Stimulated activated CD8-positive, alpha-beta memory T cell treated with anti-CD3 and anti-CD28 coated beads, Interleukin-15, amount 100 ng/mL, for 1 hour (primary cell): ENCODE measurements around the gene GAB1.

Experiments
- DNase-seq: peaks from one replicate; pipeline ENCODE4 v3.0.0-alpha.2; 2020; ENCODE audit warnings: low read depth

GAB1 gene

DNA sequence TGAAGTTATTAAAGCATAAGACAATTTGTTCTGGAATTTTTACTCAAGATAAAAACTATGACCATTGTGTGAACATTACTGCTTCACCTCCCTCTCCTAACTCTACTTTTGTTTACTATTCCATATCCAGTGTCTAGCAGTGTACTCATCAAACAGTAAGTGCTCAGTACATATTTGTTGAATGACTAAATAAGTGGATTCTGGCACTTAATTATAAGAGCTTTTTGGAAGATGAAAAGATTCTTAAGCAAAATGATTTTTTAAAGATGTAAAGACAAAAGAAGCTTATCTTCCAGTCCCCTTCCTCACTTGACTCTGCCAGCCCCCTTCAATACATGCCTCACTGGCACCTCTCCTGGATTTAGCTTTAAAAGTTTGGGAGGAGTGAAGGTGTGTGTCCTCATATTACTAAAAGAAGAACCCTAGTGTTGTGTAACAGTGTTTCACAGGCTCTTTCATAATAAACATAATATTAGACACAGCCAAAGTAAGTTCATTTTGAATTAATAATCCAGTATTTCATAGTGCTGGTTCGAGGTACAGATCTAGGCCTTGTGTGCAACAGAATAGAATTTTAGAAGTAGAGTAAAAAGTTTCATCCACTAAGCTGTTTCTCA is 53.0 kb downstream of the GAB1 start:
- no peak for DNase-seq

DNA sequence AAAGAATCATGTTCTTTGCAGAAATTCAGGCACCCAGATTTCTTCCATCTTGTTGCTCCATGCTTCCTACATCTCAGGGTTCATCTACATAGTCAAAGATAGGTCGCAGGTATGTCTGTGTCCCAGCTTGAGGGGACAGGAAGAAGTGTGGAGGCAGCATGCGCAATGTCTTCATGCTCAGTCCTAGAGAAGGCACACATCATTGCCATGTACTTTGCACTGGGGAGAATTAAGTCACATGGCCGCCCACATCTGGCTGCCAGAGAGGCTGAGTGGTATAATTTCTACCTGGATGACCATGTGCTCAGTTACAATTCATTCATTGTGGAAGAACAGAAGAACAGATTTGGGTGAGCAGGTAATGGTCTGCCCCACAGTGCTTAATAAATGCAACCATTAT is 54.1 kb downstream of the GAB1 start:
- DNase-seq: no peak

DNA sequence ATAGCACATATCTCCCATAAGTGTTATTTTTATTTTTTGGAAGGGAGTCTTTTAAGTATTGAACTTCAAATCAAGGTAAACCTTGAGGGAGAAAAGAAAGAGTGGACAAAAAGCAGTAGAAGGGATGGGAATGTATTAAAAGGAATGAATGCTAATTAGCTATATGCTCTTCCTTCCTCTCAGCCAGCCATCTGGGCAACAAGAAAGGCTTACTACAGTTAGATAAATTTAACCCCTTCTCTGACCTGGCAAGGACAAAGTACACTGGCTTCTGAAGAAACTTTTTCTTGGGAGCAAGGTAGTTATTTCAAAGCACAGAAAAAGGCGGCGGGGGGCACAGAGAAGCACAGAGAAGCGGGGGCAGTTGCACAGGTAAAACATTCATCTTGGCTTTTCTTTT is 54.6 kb downstream of the GAB1 start:
- DNase-seq: no peak

DNA sequence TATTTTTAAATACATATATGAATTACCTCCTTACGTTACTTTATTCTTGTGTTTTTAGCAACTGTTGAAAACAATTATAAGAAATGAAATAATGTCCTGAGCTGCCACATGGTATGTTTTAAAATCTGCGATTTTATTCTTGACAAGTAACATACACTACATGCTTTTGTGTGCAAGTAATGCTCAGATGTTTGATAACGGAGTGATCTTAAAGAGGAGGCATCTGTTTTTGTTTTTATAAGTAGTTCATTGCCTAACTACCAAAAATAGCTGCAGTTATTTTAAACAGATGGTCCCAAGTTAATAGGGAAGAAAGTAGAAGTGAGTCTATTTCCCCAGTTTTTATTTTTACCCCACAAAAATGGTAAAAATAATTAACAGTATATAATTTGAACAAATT is 55.2 kb downstream of the GAB1 start:
- DNase-seq: no peak

DNA sequence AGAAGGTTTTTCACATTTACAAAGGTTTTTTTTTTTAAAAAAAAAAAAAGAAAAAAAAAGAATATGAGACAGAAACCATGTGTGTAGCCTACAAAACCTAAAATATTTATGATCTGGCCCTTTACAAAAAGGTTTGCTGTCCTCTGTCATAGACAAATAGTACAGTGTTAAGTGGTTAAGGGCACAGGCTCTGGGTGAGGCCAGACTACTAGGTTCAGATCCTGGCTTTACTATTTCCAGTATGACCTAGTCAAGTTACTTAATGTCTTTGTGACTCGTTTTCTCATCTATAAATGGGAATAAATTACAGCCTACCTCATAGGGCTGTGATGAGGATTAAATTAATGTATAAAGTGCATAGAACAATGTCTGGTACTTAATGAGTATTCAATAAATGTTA is 56.5 kb downstream of the GAB1 start:
- no peak for DNase-seq

DNA sequence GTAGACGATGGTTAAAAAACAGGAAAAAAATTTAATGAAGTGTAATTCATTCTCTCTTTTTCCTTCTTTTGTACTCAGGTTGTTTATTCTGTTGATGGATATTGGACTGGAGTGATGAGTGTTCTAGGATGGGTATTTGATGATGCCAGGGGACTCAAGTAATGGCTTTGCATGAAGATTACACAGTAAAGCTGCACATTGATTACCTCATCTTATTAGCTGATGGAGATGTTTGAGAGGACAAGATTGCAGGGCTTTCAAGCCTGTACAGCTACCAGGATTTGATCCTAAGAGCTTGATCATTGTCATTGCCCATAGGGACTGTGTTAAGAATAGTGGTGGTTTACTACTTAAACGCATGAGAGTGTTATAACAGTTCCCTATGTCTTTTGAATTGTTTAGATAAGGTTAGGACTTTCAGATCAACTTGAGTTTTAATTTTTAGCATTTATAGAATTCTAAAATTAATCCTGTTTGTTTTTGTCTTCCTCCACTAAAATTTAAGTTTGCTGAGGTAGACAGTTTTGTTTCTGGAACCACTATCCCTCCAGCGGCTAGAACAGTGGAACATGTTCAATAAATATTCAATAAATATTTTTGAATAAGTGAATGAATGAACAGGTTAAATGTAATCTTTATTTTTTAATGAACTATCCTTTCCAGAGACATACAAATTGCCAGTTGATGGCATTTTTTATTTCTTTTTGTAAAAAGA is 58.2 kb downstream of the GAB1 start:
- DNase-seq: no peak

DNA sequence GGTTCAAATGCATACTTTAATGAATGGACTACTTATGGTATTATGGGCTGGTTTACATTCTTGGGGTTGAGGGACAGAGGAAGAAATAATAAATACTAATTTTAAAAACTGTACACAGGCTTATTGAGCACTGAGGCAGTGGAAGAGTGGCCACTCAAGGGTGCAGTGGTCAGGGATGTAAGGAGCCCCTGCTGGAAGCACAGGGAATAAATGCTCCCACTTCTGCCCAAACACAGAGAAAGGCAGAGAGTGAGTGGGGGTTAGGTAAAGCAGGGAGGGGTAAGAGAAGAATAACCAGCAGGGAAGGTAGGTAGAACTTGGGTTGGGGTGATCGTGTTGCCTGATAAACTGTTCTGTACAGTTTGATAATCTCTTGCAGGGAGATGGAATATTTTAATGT is 60.0 kb downstream of the GAB1 start:
- no peak for DNase-seq

DNA sequence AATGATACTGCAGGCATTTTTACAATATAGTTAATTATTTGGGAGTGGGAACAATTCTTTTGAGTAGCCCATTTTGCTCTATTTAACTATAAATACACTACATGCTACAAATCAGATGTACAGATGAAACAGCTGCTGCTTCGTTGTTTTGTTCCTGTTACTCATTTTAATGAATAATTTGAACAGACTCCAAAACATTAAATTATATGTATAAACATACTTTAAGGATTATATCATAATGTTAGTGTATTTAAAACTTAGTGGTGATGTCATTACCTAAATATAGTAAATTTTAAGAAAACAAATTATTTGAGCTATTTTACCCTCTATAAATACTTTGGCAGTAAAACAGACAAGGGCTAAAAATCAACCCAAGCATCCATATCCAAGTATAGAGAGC is 60.7 kb downstream of the GAB1 start:
- DNase-seq: no peak

DNA sequence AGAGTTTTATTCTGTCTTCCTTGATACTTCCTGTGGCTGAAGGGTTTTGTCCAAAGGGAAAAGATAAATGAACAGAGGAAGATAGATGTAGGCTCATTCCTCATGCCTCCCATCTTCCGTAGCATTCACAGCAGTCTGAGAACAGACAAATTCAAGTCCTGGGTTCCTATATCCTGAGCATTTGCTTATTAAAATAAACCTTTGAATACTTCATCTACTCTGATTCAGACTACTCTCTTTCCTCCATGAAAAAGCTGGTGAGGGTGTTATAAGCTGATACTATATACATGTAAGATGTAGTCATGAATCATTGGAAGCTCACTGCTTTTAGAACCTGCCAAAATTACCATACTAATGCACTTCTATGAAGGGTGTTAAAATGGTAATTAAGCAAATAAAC is 61.2 kb downstream of the GAB1 start:
- no peak for DNase-seq

DNA sequence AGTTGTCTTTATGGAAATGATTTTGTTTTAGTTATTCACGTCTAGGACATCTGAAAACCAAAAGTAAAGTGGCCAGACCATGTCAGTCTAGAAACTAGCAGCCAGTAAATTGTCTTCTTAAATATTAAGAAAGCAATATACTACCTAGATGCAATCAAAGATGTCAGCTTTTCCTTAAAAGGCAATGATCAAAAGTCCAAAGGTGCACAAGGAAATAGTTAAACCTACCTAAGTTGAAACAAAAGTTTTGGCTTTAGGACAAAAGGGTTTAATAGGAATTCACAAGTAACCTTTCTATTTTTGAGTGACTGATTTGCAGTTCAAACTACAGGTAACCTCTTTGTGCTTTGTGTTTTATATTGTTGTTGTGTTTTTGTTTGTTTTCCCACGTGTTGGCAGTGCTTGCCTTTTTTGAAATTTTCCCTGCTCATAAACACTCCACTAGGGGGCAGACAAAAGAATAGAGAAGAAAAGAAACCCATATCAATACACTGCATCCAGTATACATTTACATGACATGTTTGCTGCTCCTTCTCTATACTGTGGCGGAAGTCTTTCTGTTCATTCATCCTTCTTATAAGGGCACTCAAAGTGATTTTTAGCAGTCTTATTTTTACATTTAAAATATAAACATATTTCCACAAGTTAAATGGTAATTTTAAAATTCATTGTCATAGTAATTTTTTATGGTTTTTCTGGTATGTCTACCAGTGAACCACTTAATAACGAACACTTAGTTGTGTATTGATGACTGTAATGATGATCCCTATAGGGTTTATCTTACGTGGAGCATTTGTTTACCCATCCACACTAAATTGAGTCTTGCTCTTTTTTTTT is 62.7 kb downstream of the GAB1 start:
- DNase-seq: no peak

DNA sequence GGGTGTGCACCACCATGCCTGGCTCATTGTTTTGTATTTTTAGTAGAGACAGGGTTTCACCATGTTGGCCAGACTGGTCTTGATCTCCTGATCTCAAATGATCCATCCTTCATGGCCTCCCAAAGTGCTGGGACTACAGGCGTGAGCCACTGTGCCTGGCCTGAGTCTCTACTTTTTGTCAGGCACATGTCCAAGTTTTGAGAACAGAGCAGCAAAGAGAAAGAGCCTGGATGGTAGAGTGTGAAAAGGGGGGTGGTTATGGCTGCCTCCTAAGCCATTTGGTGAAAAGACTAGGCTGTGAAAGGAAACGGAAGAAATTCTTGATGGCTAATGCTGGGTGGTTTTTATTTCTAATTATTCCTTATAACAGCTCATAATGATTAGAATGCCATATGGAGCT is 63.4 kb downstream of the GAB1 start:
- DNase-seq: no peak

DNA sequence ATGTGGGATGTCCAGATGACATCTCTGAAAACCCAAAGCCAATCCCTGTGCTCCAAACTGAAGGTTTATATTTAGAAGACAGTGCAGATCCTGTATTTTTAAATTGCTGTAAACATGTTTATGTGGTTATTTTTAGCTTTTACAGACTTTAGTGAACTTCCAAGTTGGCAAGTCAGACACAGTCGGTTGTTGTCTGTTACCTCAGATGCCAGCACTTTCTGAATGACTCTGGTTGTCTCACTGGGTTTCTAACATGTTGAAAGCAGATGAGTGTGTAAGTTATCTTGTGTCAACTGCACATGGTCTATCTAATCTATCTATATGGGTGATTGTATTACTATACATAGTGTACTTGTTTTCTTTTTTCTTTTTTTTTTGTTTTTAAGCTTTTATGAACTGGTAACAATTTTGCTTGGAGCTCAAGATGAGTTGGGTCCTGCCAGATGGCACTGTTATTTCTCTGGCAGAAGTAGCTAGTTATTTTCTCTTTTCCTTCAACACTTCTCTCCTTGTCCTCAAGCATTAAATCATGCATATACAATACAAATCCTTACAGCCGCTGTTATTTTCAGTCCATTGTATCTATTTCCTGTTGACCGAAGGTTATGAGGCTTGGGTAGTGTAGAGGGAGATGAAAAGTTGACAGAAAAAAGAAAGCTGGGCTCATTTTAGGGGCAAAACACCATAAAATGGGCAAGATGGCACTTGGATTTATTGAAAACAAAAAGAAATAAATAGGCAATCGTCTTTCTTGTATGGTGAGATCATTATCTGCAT is 66.3 kb downstream of the GAB1 start:
- DNase-seq: no peak

DNA sequence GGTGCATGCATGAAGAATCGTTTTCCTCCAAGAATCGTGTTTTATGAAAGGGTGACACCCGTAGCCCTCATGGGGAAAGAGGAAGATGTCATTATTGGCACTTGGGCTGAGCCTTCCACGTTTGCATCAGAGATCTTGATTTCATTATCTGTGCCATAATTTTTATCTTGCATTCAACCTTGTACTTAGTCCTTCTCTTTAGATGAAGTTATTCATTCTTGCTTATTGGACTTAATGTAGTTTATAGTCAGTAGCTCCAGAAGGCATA is 66.8 kb downstream of the GAB1 start:
- DNase-seq: no peak

DNA sequence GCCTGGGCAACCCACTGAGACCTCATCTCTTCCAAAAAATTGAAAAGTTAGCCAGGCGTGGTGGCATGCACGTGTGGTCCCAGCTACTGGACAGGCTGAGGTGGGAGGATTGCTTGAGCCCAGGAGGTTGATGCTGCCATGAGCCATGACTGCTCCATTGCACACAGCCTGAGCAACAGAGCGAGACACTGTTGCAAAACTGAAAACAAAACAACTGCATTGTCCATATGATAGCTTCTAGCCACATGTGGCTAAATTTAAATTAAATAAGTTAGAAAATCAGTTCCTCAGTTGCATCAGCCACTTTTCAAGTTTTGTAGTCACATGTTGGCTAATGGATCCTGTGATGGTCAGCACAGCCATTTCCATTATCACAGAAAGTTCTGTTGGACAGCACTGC is 67.9 kb downstream of the GAB1 start:
- DNase-seq: no peak

DNA sequence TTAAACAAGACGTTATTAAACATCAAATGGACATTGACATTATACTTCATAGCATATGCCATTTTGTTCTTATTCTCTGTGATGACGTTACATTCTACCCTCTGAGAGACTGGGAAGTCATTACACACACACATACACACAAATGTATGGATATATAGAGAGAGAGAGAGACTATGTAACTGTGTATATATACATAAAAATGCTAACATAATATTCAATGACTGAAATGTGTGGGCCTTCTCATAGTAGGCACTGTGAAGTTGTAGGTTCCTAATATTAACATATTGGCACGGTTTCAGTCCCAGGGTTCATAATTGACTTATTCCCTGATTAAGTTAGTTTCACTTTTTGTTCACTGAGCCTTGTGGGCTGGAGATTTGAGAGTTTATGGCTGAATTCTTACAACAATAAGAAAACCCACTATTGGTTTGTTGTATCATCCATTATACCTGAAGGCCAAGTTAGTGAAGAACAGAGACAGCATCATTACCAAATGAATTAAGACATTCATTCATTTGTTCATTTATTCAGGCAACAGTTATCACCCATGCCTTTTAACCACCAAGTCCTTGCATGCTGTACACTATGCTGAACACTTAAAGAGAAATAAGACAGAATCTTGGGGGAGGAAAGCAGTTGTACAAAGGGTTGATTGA is 68.5 kb downstream of the GAB1 start:
- no peak for DNase-seq

DNA sequence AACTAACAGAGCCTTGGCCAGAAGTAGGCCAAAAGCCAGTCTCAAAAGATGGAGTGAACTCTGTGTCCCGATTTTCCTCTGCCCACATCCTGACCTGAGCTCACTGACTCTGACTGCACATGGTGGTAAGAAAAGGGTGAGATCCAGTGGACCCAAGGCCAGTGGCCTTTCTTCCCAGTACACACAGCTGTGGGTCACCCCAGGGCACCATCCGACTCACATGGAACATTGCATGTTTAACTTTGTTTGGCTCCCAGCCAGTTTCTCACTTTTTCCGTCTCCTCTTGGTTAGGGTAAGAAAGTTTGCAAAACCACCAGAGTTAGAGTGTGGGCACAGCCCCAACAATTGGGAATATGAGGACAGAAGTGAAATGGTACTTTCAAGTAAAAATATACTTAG is 69.8 kb downstream of the GAB1 start:
- DNase-seq: no peak

DNA sequence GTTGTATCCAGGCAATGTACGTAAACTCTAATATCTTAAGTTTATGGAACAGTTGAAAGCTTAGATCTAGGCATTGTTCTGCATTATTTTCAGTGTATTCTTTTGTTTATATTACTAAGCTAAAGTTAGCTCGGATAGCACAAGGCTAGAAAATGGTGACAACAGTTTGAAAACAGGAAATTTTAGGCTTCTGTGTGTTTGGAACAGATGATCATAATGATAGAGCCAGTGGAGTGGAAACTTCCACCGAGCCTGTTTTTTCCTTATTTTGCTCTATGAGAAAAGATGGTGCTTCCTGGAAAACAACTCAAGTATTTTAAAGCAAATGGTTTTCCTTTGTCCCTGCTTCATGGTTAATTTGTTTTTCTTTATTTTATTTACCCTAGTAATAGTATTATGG is 70.8 kb downstream of the GAB1 start:
- no peak for DNase-seq

DNA sequence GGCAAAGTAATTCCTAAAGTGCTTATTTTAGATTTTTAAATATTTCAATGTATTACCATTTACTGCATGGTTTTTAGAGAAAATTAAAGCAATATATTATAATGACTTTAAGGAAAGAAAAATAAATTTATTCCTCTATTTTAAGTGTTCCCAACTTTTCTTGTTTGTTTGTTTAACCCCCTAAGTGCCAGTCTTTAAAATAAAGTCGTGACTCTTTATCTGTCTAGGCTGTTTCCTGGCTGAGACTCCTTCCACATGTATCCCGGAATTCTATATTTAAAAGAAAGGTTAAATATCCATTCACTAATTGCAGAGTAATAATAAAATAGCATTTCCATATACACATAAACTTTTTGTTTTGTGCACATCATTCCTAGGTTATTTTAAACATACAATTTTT is 71.2 kb downstream of the GAB1 start:
- DNase-seq: no peak

DNA sequence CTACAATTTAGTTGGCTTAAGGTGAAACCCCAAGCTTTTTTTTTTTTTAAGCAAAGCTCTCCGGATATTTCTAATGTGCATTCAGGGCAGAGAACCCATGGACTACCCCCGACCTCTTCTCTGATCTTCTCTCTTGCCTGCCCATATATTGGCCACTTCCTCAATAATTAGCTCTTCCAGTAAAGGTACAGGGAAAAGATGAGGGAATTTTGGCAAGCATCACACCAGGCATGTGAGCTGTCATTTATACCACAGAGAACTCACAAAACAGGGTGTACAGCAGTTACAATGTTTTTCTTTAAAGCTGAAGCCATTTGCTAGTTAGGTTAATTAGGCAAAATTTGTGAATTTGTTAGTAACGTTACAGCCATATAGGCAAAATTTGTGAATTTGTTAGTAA is 73.3 kb downstream of the GAB1 start:
- no peak for DNase-seq

DNA sequence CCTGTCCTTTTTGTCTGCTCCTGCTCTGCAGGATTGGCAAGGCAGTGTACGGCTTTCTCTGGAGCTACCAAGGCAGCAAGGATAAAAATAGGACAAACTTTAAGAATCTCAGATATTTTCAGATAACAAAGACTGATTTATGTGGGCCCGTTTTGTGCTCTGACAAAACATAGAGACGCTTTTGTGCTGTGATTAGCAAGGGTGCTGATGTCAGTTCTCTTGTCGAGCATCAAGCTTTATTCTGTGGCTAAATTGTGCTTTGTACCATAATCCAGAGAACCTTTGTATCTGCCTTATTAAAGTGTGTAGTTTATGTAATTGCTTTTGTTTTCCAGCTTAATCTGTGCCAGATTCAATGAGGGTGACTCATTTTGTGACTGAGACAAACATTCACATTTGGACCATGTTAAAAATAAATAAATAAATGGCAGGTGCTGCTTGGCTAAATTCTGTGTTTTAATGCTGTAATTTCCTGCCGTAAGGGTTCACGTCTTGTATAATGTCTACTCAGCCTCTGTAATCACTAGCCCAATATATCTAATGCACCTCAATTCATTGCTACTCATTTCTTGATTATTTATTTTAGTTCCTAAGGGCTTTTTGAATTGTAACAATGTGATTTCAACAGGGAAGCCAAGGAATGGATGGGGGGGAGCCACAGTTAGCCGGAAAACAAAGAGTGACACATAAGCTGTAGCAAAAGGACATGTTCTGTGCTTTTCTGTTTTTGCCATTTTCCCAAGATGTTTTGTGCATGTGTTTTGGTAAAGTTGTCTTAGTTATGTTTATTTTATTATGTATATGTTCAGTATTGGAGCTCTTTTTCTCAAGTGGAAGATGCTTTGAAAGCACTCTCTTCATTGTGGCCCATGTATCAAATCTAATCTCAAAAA is 75.1 kb downstream of the GAB1 start:
- no peak for DNase-seq

DNA sequence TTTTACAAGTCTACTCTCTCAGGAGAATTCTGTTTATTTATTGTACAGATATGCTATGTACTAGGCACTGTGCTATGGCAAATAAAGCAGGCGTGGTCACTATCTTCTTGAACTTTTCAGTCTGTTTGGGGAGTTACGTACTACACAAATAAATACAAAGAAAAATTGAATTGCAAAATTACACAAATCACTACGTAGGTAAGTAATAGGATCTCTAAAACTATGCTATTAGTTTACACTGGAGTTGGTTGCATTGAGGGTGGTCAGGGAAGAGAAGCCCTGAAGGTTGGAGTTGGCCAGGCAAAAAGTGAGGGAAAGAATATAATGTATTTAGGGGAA is 75.7 kb downstream of the GAB1 start:
- no peak for DNase-seq
